OCI-M2 (cell line): Measurements from ENCODE around the gene C1orf94.

Source experiments
- DNase-seq: peaks from one replicate; lab custom pipeline; 2025; ENCODE audit not compliant: unreplicated experiment; lab: John Stamatoyannopoulos, UW

The C1orf94 gene

DNA sequence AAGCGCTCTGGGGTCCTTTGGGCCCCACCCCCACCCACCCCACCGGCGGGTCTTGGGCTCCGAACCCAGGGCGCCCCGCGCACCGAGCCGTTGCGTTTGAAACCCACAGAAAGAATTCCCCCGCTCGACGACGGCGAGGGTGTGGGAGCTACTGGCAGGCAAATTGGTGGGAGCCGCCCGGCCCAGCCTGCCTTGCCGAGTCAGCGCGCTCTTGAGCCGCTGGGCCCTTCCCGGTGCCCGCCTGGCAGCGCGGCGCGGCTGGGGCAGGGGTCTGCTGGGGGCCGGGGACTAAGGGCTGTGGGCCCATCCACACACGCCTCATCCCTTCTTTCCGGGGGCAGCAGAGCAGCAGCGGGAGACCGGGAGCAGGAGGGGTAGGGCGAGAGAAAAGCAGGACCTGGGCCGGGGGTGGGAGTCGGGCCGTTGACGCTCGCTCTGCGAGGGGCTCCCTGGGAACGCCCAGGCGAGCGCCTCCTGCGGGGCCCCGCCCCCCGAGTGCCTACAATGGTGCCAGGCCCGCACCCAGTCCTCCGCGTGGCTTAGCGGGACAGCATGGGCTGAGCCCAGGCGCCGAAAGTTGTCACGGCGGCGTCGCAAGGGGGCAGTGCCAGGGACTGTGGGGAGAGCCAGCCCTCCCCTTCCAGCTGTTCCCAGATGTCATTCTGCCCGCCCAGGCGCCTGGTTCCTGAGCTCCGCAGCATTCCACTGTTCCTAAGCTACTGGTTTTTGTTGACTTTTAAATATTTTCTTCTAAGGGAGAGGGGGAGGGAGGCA, at the start of gene C1orf94:
C1orf94 (plus strand) TSS at position 78 of the 774 bp plus-strand sequence. CDS start 883 bp downstream, outside the sequence.
- no peak for DNase-seq

DNA sequence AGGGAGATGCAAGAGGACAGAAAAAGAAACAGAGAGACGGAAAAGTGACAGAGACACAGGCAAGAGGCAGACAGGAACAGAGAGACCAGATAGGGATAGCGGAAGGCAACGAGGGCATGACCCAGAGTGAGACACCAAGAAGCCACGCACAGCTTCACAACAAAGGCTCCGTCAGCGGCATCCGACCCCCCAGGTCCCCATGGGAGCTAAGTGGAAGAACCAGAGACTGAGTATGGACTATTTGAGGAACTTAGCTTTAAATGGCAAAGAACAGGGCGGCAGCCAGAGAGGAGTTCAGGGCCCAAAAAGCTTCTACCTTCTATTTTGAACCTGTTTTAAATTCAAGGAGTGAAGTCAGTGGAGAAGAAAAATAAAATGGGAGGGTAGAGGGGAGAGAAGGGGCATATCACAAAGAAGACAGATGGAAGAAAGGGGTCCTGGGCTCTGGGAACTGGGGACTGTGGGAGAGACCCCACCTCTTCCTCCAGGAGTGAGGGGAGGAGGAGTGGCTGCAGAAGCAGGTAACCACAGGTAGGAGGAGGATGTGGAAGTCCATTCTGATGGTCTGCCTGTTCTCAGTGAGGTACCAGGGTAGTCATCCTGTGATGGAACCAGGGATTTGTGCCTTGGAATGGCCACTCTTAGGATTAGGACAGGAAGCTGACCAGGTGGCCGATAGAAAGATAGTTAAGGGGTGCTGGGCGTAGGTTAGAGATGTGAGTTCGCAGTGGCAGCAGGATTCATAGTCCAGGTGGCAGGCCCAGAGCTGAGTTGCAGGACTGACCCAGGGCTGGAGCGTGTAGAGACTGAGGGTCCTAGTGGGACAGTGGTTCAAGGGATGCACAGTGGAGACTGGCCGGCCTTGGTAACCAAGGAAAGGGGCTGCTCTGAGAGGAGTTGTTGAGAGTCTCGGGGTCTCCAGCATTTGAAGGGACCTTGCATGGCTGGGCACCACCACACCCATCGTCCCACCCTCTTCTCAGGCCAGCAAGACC, 49.4 kb upstream of the C1orf94 start:
- DNase-seq = no peak

DNA sequence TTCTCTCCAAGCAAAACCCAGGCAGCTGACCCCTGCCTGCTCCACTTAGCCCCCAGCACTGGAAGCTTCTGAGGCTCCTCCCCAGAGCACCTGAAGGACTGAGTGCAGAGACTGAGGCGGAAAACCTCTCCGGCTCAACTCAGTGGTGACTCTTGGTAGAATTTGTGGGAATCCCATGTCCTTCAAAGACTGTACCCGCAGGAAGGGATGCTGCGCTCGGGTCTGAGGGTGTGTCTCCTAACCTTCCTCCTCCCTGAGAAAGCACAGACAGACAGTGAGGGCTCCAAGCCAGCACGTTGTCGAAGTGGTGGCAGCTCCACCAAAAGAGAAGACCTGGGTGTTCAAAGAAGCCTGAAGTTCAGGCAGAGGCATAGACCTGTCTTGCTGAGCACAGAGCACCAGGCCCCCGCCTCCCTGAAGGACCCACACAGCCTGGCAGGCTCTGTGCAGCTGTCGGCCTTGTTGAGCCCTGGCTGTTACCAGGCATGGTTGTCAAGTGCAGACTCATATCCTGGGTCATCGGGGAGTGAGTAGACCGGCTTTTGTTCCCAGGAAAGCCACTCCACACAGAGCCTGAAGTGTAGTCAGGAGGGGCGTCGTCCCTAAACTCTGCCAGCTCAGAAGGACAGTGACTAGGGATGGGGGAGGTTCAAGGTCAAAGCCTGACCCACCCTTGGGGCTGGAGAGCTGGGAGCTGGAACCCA, 48.4 kb upstream of the C1orf94 start:
- DNase-seq = no peak

DNA sequence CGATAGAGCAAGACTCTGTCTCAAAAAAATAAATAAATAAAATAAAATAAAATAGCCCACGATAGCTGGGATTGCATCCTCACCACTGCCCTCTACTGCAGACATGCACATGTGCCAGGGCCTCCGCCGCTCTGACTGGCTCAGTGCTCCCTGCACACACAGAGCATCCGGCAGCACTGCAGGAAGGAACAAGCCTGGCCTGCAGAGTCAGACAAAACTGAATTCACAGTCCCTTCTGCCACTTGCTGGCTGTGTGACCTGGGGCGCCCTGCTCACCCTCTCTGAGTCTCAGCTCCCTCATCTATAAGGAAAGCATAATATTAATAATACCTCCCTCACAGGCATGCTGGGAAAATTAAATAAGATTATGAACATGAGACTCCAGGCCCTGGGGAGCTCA, 47.1 kb upstream of the C1orf94 start:
- DNase-seq = no peak

DNA sequence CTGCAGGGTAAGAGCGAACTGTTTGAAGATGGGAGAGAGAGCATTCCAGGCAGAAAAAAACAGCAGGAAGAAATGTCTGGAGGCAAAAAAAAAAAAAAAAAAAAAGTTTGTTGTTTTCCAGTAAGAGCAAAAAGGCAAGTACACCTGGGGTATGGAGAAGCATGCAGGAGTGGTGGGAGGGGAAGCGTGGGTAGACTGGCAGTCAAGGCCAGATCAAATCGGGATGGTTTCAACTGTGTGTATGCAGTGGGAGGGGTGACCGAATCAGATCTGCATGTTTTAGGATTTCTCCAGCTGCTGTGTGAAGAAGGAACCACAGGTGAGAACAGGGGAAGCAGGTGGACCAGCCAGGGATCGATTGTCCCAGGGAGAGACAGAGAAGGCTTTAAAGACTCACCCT, 46.4 kb upstream of the C1orf94 start:
- no peak for DNase-seq

- no peak for DNase-seq
Measured at GRCh38 chr1:34131396-34132160, 45.1 kb upstream of the C1orf94 start.

- DNase-seq = no peak
Measured at GRCh38 chr1:34132161-34132420, 44.6 kb upstream of the C1orf94 start.

DNA sequence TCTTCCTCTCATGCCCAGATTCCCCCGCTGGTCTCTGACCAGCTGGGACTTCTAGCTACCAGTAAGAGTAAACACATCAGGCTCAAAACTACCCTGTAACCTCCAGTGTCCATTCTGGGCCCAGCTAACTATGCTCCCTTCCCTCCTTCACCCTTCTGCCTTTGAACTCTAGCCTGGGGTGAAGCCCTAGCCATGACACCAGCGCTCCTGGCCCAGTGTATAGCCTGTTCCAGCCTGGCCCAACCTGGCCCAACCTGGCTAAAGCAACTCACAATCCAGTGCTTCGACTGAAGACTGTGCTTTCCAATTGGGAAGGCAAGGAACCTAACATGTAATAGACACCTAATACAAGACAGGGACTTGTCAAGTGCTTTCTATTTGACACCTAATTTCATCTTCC, 39.3 kb upstream of the C1orf94 start:
- DNase-seq = no peak

- no peak for DNase-seq
Measured at GRCh38 chr1:34140011-34140676, 36.6 kb upstream of the C1orf94 start.

DNA sequence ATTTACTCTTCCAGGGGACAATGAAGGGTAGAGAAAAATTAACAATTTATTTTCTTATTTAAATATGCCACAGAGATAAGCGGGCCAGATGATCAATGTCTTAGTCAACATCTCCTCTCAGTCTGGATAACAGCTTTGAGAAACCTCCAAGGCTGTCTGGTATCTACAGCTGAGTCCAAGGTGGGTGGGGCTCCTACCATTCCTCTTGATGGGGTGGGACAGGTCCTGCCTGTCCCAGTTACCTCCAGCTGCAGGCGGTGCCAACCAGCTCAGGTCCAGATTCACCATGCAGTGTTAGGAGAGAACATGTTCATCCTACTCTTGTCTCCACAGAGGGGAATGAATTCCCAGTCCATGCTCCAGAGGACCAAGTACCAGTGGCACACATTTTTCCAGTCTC, 32.7 kb upstream of the C1orf94 start:
- DNase-seq = no peak

- no peak for DNase-seq
Measured at GRCh38 chr1:34144766-34145165, 31.9 kb upstream of the C1orf94 start.

GRCh38 chr1:34147301-34147700, 29.4 kb upstream of the C1orf94 start:
- DNase-seq = no peak

GRCh38 chr1:34149501-34149900, 27.2 kb upstream of the C1orf94 start:
- DNase-seq = no peak

- DNase-seq = no peak
Measured at GRCh38 chr1:34153246-34153645, 23.5 kb upstream of the C1orf94 start.

DNA sequence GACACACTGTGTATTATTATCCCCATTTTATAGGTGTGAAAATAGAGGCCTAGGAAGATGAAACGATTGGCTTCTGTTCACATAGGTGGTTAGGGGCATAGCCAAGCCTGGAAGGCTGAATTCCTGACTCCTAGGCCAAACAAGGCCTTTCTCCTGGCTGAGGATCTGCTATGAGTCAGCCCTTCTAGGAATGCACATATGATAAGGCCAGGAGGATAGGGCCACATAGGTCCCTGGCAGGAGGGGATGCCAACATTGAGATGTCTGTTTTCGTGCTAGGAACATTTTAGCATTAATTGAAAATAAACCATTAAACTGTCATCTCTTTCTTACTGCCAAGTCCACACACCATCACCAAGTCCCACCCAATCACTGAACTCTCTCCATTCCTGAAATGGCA, 20.8 kb upstream of the C1orf94 start:
- no peak for DNase-seq

DNA sequence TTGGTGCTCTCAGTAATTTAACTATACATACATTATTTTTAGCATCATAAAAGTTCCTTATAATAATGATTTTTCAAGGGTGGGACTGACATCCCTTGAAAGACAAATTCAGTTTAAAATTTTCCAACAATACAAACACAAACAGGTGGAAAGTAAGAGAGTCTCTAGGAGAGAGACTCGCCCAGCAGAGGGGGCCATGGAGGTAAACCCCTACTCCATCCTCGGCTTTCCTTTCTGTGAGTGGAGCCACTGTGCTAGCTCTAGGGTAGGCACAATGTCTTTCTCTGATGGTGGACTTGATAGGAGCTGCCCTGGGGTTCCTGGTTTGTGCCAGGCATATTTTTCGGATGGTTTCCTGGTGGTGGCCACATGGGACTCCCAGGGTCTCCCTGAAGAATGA, 20.0 kb upstream of the C1orf94 start:
- no peak for DNase-seq

DNA sequence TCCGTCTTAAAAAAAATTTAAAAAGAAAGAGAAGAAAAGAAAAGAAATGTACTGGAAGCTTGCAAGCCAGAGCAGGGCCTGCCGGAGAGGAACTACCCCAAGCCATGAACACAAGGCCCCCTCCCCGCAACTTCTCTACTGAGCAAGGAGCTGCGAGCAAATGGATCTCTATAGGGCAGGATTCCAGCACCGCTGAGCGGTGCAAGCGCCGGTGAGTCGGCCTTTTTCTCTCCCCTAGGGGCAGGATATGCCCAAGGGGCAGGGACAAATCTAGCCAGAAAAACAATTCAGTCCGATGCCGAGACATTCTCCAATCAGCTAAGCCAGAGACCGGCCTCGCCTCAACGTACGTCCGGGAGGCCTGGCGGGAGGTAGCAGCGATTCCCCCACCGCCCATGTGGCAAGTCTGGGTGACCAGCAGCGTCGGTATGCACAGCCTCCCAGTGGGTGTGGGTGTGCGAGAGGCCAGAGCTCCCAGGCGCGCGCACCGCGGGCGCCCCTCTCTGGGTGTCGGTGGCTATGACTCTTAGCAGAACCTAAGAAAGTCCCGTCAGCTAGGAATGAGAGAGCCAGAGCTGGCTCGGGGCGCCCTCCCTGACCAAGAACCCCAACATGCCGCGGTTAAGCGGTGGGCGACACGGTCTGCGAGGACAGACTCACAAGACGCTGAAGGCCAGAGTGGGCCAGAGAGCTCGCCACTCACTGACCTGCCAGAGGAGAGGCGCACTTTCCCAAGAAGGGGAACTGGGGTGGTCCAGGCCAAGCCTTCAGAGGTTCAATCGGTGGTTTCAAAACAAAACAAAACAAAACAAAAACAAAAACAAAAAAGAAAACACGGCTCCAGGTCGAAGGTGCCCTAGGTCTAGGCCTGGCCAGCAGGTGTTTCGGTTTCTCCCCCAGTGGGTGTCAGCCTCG, 13.6 kb upstream of the C1orf94 start:
- no peak for DNase-seq

GRCh38 chr1:34163792-34164731, 12.6 kb upstream of the C1orf94 start:
- DNase-seq = no peak
